Stimulated activated CD8-positive, alpha-beta memory T cell treated with anti-CD3 and anti-CD28 coated beads, Interleukin-4, amount 100 ng/mL, for 4 hours (primary cell): ENCODE measurements around the gene VWA2.

ENCODE experiments used
- DNase-seq, 2 donors: peaks; one replicate each; pipeline ENCODE4 v3.0.0-alpha.2; 2020; ENCODE audit warnings: low read depth in 2 of 2, low spot score in 1 of 2

The VWA2 gene

DNA sequence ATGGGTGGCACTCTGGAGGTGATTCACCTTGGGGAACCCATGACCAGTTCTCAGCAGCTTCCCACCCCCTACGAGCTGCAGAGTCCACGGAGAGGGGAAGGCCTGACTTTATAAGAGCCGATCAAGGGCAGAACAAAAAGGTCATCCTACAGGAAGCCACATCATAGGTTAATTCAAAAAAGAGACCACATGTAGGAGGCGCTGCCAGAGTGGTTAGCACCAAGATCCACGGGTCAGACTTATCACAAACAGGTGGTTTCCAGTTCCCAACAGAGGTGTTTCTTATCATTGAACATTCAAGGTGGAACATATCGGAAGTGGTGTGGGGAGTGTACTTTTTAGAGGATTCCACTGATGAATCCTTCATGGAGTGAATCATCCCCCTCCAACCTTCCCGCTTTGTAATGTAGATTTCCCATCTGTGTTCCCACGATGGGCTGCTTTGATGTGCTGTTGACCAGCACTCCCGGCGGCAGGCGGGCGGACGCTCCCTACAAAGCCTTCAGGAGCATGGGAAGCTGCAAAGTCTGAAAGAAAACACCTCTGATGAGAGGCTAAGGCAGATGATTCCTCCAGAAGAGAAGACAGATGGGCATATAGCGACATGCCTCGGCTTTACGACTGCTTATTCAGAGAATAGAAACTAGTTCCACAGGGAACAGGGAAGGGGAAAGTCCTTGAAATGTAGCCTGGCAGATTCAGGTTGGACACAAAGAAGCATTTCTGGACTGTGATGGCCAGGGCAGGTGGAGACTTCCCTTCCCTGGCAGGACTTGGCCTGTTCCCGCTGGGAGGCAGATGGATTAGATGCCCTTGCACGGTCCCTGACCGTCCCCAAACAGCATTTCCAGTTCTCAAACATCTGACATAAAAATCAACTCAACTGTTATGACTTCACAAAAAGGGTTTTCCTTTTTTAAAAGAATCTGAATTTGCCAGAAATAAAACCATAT, 98.7 kb downstream of the VWA2 start:
- DNase-seq = no peak

DNA sequence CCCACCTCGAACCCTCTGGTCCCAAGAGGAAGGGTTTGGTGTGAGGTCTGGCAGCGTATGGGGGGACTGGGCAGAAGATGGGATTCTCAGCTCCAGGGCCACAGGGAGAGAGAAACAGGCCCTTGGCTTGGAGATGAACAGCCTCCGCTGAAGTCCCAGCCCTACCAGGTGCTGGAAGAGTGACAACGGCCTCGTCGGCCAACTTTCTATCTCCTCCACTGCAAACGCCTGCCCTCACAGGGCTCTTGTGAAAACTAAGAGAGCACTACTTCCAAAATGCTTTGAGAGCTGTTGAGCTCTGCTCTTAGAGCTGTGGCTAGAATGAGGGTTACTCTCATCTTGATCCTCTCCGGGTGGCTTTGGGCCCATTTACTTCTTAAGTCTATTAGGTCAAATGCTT, 101.8 kb downstream of the VWA2 start:
- DNase-seq = no peak
